ENCODE measurements around the gene ALG9.
A peak's percentile ranks its signal among the peaks of the same experiment; 100 is the strongest.

The ALG9 gene, protein sequence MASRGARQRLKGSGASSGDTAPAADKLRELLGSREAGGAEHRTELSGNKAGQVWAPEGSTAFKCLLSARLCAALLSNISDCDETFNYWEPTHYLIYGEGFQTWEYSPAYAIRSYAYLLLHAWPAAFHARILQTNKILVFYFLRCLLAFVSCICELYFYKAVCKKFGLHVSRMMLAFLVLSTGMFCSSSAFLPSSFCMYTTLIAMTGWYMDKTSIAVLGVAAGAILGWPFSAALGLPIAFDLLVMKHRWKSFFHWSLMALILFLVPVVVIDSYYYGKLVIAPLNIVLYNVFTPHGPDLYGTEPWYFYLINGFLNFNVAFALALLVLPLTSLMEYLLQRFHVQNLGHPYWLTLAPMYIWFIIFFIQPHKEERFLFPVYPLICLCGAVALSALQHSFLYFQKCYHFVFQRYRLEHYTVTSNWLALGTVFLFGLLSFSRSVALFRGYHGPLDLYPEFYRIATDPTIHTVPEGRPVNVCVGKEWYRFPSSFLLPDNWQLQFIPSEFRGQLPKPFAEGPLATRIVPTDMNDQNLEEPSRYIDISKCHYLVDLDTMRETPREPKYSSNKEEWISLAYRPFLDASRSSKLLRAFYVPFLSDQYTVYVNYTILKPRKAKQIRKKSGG

DNA sequence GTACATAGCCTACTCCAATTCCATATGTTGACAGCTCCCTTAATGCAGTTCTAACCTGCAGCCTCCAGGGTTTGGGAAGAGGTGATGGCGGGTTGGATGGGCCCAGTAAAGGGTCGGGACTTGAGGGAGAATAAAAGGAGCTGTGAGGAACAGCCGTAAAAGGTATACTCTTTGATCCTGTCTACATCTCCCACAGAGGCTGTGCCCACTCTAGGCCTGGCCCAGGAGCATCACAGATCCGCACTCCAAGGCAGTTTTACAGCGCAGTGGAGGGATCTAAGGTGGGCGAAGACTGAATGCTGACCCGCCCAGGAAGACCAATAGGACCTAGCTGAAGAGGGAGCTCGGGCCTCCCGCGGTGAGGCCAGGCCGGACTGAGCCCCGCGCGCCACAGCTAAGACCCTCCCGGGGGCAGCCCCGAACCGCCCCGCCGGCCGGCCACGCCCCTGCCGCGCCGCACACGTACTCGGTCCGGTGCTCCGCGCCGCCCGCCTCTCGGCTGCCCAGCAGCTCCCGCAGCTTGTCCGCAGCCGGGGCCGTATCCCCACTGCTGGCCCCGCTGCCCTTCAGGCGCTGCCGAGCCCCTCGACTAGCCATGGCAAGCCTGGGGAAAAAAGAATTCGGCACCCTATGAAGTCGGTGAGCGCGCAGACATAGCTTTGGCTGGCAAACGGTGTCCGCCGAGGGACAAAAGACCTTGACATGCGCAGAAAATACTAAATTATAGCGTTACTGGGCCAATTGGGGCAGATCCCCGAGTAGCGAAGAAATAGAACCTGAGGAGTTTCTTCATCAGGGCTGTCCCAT lies at the start of gene ALG9:
Gene ALG9 (minus strand): TSS at position 696 of the 807 bp plus-strand sequence. CDS start 99 bp downstream, at position 597.
- TF ChIP-seq CTCF (IDR thresholded peaks at IDR 0.05; ENCODE audit: low read depth, low read length, missing control alignments), result peak; percentile 48
- in situ Hi-C loops (cut with HindIII; ENCODE audit: low sequenced_read_pairs), result no loop called here
- H3K4me3 ChIP-seq (ENCODE audit: low read depth, low read length), result peak within 1 kb of the TSS; percentile 65
- peak; percentile 60 for DNase-seq (ENCODE audit: low read depth)

DNA sequence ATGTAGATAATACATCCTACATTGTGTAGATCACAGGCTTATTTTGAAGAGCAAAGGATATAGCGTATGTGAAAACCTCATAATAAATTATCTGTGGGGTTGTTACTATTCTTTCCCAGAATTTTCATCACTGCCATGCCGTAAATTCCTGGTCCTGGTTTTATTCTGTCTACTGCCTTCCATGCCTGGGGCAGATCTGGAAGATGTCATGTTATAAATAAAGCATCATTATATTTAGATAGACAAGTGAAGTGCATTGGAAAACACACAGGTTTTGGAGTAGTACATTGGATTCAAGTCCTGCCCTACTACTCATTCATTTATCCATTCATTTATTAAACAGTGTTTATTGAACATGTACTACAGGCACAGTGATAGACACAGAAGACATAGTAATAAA lies 49.5 kb upstream of the ALG9 start:
- TF ChIP-seq CTCF (IDR thresholded peaks at IDR 0.05; ENCODE audit: low read depth, low read length, missing control alignments), result no peak
- H3K4me3 ChIP-seq (ENCODE audit: low read depth, low read length), result no peak overlapping the region
- in situ Hi-C loops (cut with HindIII; ENCODE audit: low sequenced_read_pairs), result no loop called here
- DNase-seq (ENCODE audit: low read depth), result no peak

DNA sequence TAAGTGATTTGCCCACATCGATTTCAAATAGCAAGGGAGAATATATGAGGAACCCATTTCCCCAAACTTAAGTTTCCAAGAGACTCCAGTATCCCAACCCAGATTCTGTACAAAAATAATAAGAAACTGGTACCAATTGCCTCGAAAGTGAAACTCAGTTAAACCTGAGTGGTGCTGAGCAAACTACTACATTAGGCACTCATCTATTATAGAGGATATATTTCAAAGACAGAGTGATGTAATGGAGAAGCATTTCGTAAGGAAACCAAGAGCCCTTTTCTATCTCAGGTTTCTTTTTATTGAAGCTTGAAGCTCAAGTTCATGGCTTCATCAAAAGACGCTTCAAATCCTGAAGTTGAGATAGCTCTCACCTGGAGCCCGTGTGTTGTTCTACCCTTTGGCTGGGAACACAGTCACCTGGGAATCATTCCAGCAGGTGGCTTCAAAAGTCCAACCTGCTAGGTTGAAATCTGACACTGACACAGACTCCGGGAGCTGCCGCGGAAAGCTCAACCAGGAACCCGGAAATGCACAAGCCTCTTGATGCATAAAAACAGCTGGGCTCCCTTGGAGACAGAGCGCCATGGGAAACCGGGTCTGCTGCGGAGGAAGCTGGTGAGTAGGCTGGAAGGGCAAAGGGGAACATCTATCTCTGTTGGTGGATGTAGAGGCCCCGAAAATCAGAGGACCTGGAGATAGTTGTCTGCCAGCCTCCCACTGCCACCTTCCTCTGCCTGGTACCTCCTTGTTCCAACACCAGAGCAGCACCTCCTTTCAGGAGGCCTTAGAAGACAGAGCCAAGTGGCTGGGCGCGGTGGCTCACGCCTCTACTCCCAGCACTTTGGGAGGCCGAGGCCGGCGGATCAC lies 47.2 kb upstream of the ALG9 start, which contains the start of gene C11orf52:
Gene C11orf52 (plus strand): TSS at position 524 of the 867 bp plus-strand sequence. CDS start 60 bp downstream, at position 584.
- in situ Hi-C loops (cut with HindIII; ENCODE audit: low sequenced_read_pairs), result no loop called here
- H3K4me3 ChIP-seq (ENCODE audit: low read depth, low read length), result no peak within 1 kb of the TSS
- TF ChIP-seq CTCF (IDR thresholded peaks at IDR 0.05; ENCODE audit: low read depth, low read length, missing control alignments), result no peak
- DNase-seq (ENCODE audit: low read depth), result no peak

GRCh38 chr11:111917788-111918187 lies 46.4 kb upstream of the ALG9 start:
- in situ Hi-C loops (cut with HindIII; ENCODE audit: low sequenced_read_pairs), result no loop called here

DNA sequence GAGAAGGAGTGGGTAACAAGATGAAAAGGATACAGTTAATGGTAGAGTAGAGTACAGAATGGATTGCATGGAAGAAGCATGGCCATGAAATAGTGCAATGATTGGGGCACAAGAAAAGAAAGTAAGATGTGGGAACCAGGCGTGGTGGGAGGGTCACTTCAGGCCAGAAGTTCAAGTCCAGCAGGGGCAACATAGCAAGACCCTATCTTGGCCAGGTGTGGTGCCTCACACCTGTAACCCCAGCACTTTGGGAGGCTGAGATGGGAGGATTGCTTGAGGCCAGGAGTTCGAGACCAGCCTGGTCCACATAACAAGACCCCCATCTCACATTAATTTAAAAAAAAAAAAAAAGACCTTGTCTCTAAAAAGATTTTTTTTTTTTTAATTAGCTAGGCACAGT lies 45.9 kb upstream of the ALG9 start:
- no peak for DNase-seq (ENCODE audit: low read depth)
- in situ Hi-C loops (cut with HindIII; ENCODE audit: low sequenced_read_pairs), result no loop called here
- no peak overlapping the region for H3K4me3 ChIP-seq (ENCODE audit: low read depth, low read length)
- no peak for TF ChIP-seq CTCF (IDR thresholded peaks at IDR 0.05; ENCODE audit: low read depth, low read length, missing control alignments)

More at GRCh38 chr11:111917788-111918187, 46.4 kb upstream of the ALG9 start:
- H3K4me3 ChIP-seq (ENCODE audit: low read depth, low read length), result no peak overlapping the region
- no peak for TF ChIP-seq CTCF (IDR thresholded peaks at IDR 0.05; ENCODE audit: low read depth, low read length, missing control alignments)
- DNase-seq (ENCODE audit: low read depth), result no peak
